Vagina (tissue), 2 donors: ENCODE results near the gene GSG1L.

ENCODE experiments used
- CTCF ChIP-seq, 3 experiments: fragments of 450-650 bp in 2 of 3; fragments of 200-600 bp in 1 of 3; sonication (generic) in 1 of 3; IDR thresholded peaks; one replicate each; pipeline ENCODE4 v1.5.1; 2017 to 2019; ENCODE audit warnings: antibody characterized with exemption in 3 of 3, mild to moderate bottlenecking in 2 of 3, moderate library complexity in 2 of 3
- POLR2A ChIP-seq, 2 donors: fragments of 450-650 bp; IDR thresholded peaks; one replicate each; pipeline ENCODE4 v1.6.1; 2017; ENCODE audit warnings: antibody characterized with exemption in 2 of 2, mild to moderate bottlenecking in 2 of 2, moderate library complexity in 2 of 2
- POLR2AphosphoS5 ChIP-seq, 2 donors: sonication (generic); formaldehyde crosslinking; IDR thresholded peaks; one replicate each; pipeline ENCODE4 v1.9.0; 2017; ENCODE audit warnings: antibody characterized with exemption in 2 of 2, mild to moderate bottlenecking in 2 of 2, low read depth in 1 of 2; ENCODE audit not compliant: insufficient read depth in 1 of 2

DNA sequence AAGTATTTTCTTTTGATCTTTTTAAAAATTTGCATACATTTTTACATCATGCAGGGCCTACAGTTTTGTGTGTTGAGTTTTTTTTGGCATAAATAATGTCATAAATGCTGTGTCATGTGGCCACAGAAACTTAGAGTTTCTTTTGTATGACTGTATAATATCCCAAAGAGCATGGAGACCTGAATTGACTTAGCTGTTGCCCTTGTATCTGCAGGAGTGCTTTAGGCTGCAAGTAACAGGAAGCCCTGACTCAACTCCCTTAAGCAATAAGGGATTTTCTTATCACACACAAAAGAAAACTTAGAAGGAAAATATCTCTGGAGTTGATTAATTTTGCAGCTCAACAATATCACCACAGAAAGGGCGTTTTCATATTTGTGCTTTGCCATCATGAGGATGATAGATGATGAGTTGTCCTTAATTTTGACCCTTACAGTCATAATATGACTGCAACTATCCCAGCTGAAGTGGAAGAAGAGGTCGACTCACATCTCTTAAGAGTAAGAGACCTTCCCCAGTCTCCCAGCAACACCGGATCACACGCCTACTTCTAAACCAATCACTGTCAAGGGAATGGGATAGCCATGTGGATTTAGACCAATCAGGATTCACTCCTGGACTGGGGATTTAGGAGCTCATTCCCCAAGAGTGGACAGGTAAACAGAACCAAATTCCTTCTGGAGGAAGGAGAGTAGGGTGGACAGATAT lies 138.9 kb downstream of the GSG1L start:
- TF ChIP-seq POLR2A (IDR thresholded peaks at IDR 0.05) (no peak), CTCF (IDR thresholded peaks at IDR 0.05) (no peak), POLR2AphosphoS5 (IDR thresholded peaks at IDR 0.05; ENCODE audit: insufficient read depth in 1 of 2, low read depth in 1 of 2) (no peak)
